Ammon's horn (tissue), 1 donor: ENCODE data around the gene RANBP10.
"Not testable (repeated sequence)": the region's sequence is repeated elsewhere in the genome, so short reads cannot be mapped to it uniquely, and the experiment has no call there.

Source experiments
- DNase-seq: peaks from one replicate; pipeline ENCODE4 v3.0.0-alpha.2; 2016; ENCODE audit warnings: low spot score

The RANBP10 gene

DNA sequence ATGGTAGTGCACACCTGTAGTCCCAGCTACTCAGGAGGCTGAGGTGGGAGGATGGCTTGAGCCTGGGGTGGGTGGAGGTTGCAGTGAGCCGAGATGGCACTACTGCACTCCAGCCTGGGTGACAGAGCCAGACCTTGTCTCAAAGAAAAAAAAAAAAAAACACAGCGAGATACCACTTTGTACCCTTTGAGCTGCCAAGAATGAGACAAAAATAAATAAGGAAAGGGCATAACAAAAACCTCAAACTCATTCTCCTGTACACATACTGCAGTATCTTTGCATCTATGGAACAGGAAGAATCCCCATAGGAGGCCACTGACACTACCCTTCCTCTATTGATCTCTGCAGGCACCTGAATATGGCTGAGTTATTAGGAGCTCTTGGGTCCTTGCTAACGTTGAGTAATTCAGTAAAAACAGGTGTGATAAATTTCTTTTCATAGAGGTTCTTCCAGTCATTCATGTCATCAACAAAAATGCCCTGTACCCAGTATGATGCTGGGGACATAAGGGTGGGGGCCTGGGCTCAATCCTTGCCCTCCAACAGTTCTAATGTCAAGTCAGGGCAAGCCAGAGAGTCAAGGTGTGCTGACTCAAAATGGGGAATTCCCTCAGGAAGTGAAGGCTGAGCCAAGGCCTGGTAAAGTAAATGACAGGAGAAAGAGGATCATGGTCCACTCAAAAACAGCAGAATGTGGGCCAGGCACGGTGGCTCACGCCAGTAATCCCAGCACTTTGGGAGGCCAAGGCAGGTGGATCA is 26.9 kb downstream of the RANBP10 start:
- no peak for DNase-seq

GRCh38 chr16:67775273-67775672 is 31.1 kb downstream of the RANBP10 start:
- DNase-seq = no peak

DNA sequence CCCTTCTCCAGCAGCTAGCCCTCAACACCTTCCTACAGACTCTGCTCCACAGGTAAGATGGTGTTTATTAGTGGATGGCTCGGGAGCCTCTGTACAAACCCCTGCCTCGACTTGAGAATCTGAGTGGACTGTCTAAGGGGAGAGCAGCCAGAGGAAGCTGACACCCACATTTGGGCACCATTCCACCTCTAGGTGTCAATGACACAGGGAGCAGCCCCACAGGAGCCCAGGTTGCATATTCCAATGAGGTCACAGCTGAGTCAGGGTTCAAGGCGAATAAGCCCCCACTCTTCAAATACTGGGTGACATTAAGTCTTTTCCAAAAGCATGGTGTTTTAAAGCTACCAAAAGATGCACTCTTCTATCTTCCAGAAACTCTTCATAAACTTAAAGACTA is 31.9 kb downstream of the RANBP10 start:
- no peak for DNase-seq

GRCh38 chr16:67773569-67774456 is 32.5 kb downstream of the RANBP10 start:
- DNase-seq = no peak

DNA sequence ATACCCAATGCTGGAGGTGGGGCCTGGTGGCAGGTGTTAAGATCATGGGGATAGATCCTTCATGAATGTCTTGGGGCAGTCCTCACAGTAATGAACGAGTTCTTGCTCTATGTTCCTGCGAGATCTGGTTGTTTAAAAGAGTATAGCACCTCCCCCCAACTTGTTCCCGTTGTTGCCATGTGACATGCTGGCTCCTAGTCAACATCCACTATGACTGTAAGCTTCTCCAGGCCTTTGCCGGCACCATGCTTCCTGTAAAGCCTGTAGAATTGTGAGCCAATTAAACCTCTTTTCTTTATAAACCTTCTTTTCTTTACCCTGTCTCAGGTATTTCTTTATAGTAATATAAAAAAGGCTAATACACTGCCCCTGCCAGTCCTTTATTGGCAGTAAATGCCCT is 33.3 kb downstream of the RANBP10 start:
- DNase-seq = peak; percentile 32

DNA sequence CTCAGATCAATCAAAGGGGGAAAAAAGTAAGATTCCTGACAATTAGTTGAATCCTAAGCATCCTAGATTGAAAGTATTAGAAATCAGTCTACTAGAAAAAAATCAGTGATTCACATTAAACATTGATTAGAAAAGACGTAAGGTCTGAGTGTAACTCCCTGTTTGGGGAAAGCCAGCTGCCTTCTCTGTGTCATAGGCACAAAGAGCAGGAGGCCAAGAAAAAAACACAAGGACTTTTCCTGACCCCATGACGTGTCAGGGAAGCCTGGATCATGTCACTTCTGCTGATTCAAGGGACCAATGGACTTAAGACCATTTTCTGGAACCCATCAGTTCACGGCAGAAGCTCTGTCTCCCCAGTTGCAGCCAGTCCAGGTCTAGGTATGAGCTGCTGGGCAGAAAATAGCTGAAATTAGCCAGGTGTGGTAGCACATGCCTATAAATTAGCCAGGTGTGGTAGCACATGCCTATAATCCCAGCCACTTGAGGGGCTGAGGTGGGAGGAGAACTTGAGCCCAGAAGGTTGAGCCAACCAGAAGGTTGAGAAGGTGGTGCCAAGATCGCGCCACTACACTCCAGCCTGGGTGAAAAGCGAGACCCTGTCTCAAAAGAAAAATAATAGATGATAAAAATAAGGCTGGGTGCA is 35.9 kb downstream of the RANBP10 start:
- DNase-seq = no peak

GRCh38 chr16:67767953-67768352 is 38.4 kb downstream of the RANBP10 start:
- DNase-seq = no peak

DNA sequence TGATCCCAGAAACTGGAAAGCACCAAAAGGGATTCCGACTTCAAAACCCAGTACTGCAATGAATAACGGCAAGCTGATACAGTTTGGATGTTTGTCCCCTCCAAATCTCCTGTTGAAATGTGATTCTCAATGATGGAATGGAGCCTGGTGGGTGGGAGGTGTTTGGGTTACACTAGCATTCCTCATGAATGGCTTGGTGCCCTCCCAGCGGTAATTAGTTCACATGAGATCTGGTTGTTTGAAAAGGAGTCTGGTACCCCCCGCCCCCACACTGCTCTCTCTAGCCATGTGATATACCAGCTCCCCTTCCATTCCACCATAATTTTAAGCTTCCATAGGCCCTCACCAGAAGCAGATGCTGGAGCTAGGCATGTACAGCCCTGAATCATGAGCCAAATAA is 40.1 kb downstream of the RANBP10 start:
- DNase-seq = peak; percentile 22

- DNase-seq = no peak
Observed at GRCh38 chr16:67764158-67764667, 42.1 kb downstream of the RANBP10 start.

DNA sequence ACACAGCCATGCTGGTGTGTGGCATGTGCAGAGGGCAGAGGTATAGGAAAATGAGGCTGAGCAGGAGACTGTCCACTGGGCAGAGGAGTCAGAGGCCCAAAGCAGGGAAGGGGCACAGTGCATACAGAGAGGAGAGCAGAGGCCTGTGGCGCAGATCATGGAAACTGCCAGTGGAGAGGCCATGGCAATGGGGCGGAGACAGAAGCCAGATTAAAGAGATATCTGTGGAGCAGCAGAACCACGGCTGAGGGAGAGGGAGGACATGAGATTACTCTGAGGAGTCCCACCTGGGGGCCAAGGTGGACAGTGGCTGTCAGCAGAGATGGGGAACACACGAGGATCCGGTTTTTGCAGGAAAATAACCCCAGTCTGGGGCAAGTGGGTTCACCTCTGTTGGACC is 43.3 kb downstream of the RANBP10 start:
- no peak for DNase-seq

DNA sequence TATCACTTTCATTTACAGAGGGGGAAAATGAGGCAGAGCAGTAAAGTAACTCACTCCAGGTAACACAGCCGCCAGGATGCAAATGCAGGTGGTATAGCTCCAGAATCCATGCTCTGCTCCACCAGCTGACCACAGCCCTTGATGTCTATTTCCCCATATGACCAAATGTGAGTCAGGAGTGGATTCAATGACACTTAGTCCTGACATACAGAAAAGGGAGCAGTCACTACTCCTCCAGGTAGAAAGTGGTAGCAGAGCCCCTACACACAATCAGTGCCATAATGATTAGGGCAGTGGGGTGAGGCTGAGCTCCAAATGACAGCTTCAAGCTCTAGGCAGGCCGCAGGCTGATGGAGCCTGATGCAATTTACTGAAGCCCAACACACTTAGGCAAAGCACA is 44.0 kb downstream of the RANBP10 start:
- DNase-seq = no peak

GRCh38 chr16:67761924-67762323 is 44.4 kb downstream of the RANBP10 start:
- no peak for DNase-seq

GRCh38 chr16:67760956-67761230 is 45.5 kb downstream of the RANBP10 start:
- DNase-seq = no peak

DNA sequence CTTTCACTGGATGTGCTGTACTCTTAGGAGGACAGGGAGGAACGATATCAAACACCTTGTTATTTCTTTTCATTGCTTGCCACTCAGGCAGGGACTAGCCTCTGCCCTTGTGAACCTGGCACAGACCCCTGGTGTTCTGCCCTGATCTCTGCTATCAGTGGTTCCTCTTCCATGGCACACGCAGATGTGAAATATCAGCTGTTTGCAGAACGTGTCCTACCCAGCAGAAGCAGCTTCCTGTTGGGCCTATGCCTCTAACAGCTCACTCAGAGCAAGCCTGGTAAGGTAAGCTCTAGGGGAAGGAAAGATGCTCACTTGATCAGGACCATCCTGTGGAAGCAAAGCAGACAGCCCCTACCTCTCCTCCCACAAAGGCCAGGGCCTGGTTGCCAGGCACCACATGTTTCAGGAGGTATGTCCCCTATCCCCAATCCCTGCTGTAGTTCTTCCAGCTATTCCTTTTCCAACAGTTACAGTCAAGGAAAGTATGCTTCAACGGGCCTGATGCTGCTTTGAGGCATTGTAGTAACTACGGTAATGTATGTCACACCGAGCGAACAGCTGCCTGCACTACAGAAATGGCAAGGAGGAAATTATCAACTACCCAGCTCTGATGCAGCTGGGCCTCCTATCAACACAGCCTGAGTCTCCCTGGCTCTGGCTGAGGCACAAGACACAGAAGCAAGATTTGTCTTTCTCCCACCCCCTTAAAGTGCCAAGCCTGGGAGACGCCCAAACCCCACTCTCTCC is 46.0 kb downstream of the RANBP10 start:
- DNase-seq = no peak

DNA sequence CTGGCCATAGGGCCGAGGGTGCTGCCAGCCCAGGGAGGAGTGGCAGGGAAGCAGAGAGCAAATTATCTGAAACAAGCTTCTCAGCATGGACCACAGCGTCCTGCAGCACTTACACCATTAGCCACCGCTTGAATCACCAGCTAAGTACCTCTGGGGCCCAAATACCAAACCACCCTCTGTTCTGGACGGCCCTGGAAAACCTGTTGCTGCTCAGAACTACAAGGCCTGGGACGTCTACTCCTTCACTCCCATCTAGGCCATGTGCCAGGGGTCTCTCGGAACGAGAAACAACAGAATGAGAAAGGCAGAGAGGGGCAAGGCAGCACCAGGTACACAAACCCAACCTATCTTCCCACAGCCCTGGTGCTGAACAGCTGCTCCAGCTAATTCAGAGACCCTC is 47.4 kb downstream of the RANBP10 start:
- no peak for DNase-seq

DNA sequence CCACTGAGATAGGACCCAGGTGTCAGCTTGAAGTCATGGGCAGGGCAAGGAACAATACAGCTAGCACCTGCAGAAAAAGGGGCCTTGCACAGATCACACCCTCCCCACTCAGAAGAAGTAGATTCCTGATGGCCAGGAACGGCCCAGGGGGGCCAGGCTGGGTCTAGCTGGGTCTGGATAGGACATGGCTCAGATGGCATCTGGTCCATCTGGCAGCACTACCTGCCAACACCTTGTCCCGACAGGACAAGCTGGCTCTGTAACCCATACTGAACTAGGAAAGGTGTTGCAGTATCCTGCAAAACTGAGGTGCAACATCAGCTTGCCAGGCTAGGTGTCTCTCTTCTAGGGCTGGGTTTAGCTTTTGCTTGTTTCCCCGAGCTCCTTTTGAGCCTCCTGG is 48.4 kb downstream of the RANBP10 start:
- no peak for DNase-seq

- no peak for DNase-seq
Observed at GRCh38 chr16:67752641-67753040, 53.7 kb downstream of the RANBP10 start.

DNA sequence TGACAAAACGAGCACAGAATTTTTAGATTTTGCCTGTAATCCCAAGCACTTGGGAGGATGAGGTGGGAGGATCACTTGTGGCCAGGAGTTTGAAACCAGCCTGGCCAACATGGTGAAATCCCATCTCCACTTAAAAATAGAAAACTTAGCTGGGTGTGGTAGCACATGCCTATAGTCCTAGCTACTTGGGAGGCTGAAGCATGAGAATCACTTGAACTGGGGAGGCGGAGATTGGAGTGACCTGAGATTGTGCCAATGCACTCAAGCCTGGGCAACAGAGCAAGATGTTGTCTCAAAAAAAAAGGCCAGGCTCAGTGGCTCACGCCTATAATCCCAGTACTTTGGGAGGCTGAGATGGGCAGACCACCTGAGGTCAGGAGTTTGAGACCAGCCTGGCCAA is 55.0 kb downstream of the RANBP10 start:
- DNase-seq = not testable (repeated sequence)

GRCh38 chr16:67750466-67750865 is 55.9 kb downstream of the RANBP10 start:
- DNase-seq = no peak

DNA sequence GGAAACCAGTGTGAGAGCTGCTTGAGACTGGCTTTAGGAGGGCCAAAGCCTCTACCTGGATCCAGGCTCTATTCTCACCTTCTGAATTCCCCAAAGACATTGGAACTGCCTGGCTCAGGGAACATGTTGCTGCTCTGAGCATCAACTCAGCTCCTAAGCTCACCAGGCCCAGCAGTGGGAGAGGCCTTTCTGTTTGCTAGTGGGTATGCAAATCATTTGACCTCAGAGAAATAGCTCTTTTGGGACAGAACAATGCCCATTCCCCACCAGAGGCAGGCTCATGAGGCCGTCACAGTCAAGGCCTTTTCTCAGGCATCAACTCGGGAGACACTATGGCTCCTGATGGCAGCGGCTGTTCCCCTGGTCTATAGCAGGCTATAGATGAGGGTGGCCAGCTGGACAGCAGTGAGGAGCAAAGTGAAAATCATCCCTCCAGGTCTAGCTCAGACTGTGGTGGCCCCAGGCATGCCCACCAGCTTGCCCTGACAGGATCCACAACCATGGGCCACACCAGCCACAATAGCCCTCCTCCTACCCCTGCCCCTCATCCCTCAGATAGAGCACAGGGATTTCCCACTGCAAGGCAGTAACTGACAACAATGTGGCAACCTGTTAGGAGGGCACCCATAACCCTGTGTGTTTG is 56.8 kb downstream of the RANBP10 start:
- DNase-seq = no peak

- DNase-seq = no peak
Observed at GRCh38 chr16:67748834-67749233, 57.5 kb downstream of the RANBP10 start.

DNA sequence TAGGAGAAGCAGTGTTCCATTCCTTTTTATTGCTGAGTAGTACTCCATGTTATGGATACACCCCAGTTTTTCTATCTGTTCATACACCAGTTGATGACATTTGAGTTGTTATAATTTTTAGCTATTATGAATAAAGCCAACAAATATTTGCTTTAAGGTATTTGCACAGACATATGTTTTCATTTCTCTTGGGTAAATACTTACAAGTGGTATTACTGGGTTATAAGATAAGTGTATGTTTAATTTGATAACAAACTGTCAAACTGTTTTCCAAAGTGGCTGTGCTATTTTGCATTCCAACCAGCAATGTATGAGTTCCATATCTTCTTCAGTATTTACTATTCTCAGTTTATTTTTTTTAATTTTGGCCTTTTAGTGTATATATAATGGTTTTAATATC is 59.5 kb downstream of the RANBP10 start:
- DNase-seq = no peak
